G401 (cell line): Measurements from ENCODE around the gene NYNRIN. TPM values are rescaled to one million over a fixed set of nuclear protein-coding genes. Genes with fewer than 3 reads are reported as not detected.
"Not testable (repeated sequence)": the region's sequence is repeated elsewhere in the genome, so short reads cannot be mapped to it uniquely, and the experiment has no call there.

Source experiments
- DNase-seq: peaks from one replicate; pipeline ENCODE4 v3.0.0-alpha.2; 2015; ENCODE audit warnings: low spot score
- in situ Hi-C: cut with HindIII; loops from 2 replicates; pipeline ENCODE4 v1.10.0; 2016; ENCODE audit warnings: low sequenced_read_pairs, mixed read lengths
- total RNA-seq: library from RNA; depleted of rRNA; stranded (reverse); fragments of >200 nt; shearing (Covaris generic); gene quantifications from 2 replicates; pipeline ENCODE4 v1.2.3, GENCODE V29; 2014; rRNA removed

Gene NYNRIN
- 19.7 and 24.1 TPM in 2 replicates for total RNA-seq

GRCh38 chr14:24398653-24399446 is at the start of gene NYNRIN:
Gene NYNRIN, plus strand, starts transcription at chr14:24399003. Its CDS starts 244 bp downstream, at chr14:24399247.
- DNase-seq: peak; percentile 47
- in situ Hi-C loops: no loop called here

GRCh38 chr14:24349742-24350141 is 49.1 kb upstream of the NYNRIN start:
- in situ Hi-C loops: no loop called here
- DNase-seq: no peak

GRCh38 chr14:24351517-24351916 is 47.3 kb upstream of the NYNRIN start:
- no peak for DNase-seq
- in situ Hi-C loops: no loop called here

DNA sequence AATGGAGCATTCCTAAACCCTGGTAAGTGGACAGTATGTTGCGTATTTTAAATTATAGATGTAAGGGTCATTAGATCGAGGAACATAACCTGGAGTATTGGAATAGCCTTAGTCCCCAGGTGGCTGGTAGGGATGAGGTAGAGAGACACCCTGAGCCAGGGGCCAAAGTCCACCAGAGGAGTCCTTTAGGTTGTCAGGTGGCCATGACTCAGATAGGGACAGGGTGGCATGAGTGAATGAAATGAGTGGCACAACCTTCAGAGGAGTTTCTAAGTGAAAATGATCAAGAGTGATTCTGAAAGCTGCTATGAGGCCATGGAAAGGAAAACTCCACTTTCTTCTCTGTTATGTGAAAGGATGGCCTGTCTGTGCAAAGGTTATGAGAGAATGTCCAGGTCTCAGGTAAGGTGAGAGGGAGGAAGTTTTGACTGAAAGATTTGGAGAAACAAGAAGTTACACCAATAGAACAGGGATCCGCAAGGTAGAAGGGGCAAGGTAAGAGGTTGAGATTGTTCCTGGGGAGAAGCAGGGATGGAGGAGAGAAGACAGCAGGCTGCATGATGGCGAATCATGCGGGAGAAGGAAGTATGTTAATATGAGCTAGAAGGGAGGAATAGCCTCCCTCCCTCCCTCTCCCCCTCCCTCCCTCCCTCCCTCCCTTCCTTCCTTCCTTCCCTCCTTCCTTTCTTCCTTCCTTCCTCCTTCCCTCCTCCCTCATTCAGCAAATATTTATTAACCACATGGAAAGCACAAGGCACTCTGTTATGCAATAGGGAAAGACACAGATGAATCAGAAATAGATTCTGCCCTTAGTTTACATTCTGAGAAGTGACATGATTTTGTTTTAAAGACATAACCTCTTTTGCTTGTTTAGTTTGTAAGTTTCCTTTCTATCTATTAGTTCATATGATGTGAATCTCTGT is 45.0 kb upstream of the NYNRIN start:
- no peak for DNase-seq
- in situ Hi-C loops: no loop called here

DNA sequence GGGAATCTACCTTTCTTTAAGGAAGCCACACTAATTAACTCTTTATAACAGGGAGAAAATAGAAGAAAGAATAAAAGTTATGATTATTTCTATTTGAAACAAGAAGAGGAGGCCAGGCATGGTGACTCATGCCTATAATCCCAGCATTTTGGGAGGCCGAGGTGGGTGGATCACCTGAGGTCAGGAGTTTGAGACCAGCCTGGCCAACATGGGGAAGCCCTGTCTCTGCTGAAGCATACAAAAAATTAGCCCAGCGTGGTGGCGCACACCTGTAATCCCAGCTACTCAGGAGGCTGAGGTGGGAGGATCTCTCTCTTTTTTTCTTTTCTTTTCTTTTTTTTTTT is 44.3 kb upstream of the NYNRIN start:
- in situ Hi-C loops, DNase-seq: not testable (repeated sequence)

GRCh38 chr14:24355009-24355408 is 43.8 kb upstream of the NYNRIN start:
- no peak for DNase-seq
- in situ Hi-C loops: no loop called here

GRCh38 chr14:24356208-24356607 is 42.6 kb upstream of the NYNRIN start:
- in situ Hi-C loops: no loop called here

GRCh38 chr14:24360281-24360680 is 38.5 kb upstream of the NYNRIN start:
- in situ Hi-C loops: no loop called here
- no peak for DNase-seq

More at GRCh38 chr14:24356208-24356607, 42.6 kb upstream of the NYNRIN start:
- no peak for DNase-seq

GRCh38 chr14:24361326-24361725 is 37.5 kb upstream of the NYNRIN start:
- in situ Hi-C loops: no loop called here
- DNase-seq: no peak

DNA sequence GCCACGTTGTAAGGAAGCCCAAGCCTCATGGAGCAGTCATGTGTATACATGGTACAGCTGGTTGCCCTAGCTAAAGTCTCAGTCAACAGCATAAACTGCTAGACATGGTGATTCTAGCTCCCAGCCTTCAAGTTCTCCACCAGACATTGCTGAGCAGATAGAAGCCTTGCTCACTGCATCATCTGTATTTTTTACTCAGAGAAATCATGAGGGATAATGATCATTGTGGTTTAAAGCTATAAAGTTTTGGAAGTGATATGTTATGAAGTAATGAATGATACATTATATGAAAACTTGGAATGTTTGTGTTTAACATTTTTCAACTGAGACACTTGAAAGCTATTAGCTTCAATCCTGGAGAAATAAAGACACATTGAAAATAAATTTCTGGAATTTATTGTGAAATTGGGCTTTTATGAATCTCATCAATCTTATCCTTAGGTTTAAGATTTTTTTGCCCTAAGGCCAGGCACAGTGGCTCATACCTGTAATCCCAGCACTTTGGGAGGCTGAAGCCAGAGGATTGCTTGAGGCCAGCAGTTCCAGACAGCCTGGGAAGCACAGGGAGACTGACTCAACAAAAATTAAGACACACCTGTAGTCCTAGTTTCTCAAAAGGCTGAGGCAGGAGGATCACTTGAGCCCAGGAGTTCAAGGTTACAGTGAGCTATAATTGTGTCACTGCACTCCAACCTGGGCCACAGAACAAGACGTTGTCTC is 36.4 kb upstream of the NYNRIN start:
- in situ Hi-C loops: no loop called here
- DNase-seq: no peak

DNA sequence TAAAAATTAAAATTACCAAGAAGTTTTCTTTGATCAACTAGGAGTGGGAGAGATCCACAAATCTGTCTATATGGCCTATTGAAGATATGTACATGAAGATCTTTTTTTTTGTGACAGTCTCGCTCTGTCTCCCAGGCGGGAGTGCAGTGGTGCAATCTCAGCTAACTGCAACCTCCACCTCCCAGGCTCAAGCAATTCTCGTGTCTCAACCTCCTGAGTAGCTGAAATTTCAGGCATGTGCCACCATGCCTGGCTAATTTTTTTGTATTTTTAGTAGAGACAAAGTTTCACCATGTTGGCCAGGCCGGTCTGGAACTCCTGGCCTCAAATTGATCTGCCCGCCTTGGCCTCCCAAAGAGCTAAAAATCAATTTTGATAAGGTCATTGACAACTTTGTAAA is 35.4 kb upstream of the NYNRIN start:
- in situ Hi-C loops: no loop called here
- no peak for DNase-seq

GRCh38 chr14:24364841-24365240 is 34.0 kb upstream of the NYNRIN start:
- in situ Hi-C loops: no loop called here
- peak; percentile 36 for DNase-seq

DNA sequence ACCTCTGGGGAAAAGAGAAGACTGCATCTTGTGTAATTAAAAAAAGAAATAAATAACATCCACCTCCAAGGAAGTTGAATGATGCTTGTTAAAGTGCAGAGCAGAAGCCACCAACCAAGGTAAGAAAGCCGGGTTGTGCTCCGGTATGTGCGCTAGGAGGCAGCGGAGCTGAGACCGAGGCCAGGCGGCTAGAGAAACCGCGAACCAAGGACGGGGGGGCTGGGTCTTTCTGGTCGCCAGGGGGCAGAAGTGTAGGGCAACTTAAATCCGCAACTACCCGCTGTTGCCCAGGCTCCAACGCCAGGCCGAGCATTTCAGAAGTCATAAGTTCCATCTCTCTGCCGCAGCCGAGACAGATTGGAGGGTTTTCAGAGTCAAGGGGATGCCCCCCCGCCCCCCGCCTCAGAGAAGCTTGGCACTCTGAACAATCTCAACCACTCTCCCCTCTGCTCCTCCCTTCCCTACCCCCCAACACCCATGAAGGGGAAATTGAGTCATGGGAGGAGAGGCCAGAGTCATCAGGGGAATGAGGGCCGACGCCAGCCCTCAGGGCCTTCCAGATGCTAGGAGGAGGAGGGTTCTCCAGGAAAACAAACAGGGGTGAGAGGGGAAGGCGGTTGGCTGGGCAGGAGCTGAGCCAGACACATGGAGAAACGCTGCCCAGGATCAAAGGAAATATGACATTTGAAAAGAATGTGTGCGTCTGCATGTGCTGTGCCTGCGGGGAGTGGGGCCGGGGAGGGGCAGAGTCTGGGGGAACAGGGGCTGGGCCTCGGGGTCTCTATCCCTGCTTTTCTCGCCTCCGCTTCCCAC is 33.0 kb upstream of the NYNRIN start:
- in situ Hi-C loops: no loop called here
- peak; percentile 91 for DNase-seq

DNA sequence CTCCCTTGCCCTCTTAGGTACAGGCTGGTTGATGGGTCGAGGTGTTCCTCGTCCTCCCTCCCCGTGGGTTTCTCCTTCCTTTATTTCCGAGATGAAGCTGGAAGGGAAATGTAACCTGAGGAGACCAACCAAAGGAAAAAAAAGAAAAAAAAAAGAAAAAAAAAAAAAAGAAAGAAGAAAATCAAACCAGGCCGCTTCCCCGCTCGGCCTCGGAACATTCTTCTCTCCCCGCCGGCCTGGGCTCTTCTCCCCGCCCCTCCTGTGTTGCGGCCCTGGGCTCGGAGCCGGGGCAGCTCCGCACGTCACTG is 32.4 kb upstream of the NYNRIN start:
- no peak for DNase-seq
- in situ Hi-C loops: no loop called here

GRCh38 chr14:24366721-24367513 is 31.9 kb upstream of the NYNRIN start:
- in situ Hi-C loops: no loop called here
- peak; percentile 98 for DNase-seq

- peak; percentile 85 for DNase-seq
- in situ Hi-C loops: no loop called here
Measured at GRCh38 chr14:24367514-24368211, 31.1 kb upstream of the NYNRIN start, which contains the start of gene NFATC4. Gene NFATC4, plus strand, starts transcription at chr14:24368184. Its CDS starts 157 bp downstream, at chr14:24368341.

DNA sequence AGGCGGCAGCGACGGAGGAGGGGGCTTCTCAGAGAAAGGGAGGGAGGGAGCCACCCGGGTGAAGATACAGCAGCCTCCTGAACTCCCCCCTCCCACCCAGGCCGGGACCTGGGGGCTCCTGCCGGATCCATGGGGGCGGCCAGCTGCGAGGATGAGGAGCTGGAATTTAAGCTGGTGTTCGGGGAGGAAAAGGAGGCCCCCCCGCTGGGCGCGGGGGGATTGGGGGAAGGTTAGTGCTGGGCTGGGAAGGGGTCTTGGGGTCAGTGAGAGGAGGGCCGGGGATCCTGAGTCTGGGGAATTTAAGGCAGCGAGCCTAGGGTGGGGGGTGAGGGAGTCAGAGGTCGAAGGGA is 30.6 kb upstream of the NYNRIN start:
- DNase-seq: no peak
- in situ Hi-C loops: no loop called here
